Transverse colon (tissue), 4 donors: ENCODE measurements around the gene TPPP2. TPM values are rescaled to one million over a fixed set of nuclear protein-coding genes. Genes with fewer than 3 reads are reported as not detected.

Source experiments
- DNase-seq: peaks from one replicate; pipeline ENCODE4 v3.0.0-alpha.2; 2019
- H3K27ac ChIP-seq, 4 donors: fragments of 200-600 bp; sonication (generic); 2 replicates each; pipeline ENCODE4 v1.5.1; 2016 to 2018; ENCODE audit warnings: inconsistent platforms in 4 of 4
- H3K27me3 ChIP-seq: fragments of 200-600 bp; sonication (generic); 2 replicates; pipeline ENCODE4 v1.5.1; 2017; ENCODE audit warnings: inconsistent platforms
- H3K36me3 ChIP-seq, 4 donors: fragments of 200-600 bp; sonication (generic); 2 replicates each; pipeline ENCODE4 v1.5.1; 2017 to 2019; ENCODE audit warnings: inconsistent platforms in 4 of 4
- H3K4me1 ChIP-seq, 4 donors: fragments of 200-600 bp; sonication (generic); 2 replicates each; pipeline ENCODE4 v1.5.1; 2017 to 2020; ENCODE audit warnings: inconsistent platforms in 4 of 4
- H3K4me3 ChIP-seq, 4 donors: fragments of 200-600 bp; sonication (generic); 1 replicate in 1 of 4; 2 replicates in 3 of 4; pipeline versions ENCODE4 v1.5.1 to v1.6.1; 2017 to 2019; ENCODE audit warnings: inconsistent platforms in 4 of 4
- H3K9me3 ChIP-seq, 2 donors: fragments of 200-600 bp; sonication (generic); 2 replicates each; pipeline ENCODE4 v1.5.1; 2017 to 2019; ENCODE audit warnings: inconsistent platforms in 2 of 2
- CTCF ChIP-seq, 5 experiments: fragments of 200-600 bp in 3 of 5; fragments of 450-650 bp in 2 of 5; sonication (generic) in 3 of 5; IDR thresholded peaks; 1 replicate in 2 of 5; 2 replicates in 3 of 5; pipeline ENCODE4 v1.5.1; 2016 to 2017; ENCODE audit warnings: antibody characterized with exemption in 5 of 5, inconsistent platforms in 3 of 5, mild to moderate bottlenecking in 2 of 5, moderate library complexity in 1 of 5
- EP300 ChIP-seq: sonication (generic); formaldehyde crosslinking; IDR thresholded peaks from one replicate; pipeline ENCODE4 v1.6.1; 2017; ENCODE audit warnings: antibody characterized with exemption, low read depth
- POLR2A ChIP-seq: fragments of 450-650 bp; IDR thresholded peaks from one replicate; pipeline ENCODE4 v1.6.1; 2016; ENCODE audit warnings: antibody characterized with exemption, mild to moderate bottlenecking, moderate library complexity
- POLR2AphosphoS5 ChIP-seq, 3 donors: sonication (generic); formaldehyde crosslinking; IDR thresholded peaks; one replicate each; pipeline ENCODE4 v1.6.1; 2016; ENCODE audit warnings: antibody characterized with exemption in 3 of 3
- WGBS, 2 donors: methylation state at CpG; one replicate each; pipeline ENCODE4 v1.1.5; 2018; ENCODE audit warnings: low coverage in 1 of 2; 5-methylcytosine and 5-hydroxymethylcytosine counted together
- in situ Hi-C, 4 donors: fragments of 200-750 bp; cut with MboI; loops; one replicate each; pipeline versions ENCODE4 v1.15.0 to v1.15.1; 2017; ENCODE audit warnings: low sequenced_read_pairs in 3 of 4, low pct_ligation_motif_present in 1 of 4, low pct_unique_long_range_greater_than_20kb in 1 of 4
- intact Hi-C: fragments of 100-400 bp; cut with DNase I; formaldehyde crosslinking; loops from one replicate; pipeline ENCODE4 v1.15.1; 2023; ENCODE audit warnings: low total_unique reads
- total RNA-seq, 4 donors: library from RNA; depleted of rRNA; stranded (reverse); fragments of >200 nt; gene quantifications; one replicate each; pipeline ENCODE4 v1.1.0, GENCODE V29; 2016

The TPPP2 gene
- total RNA-seq, 4 donors from 2014 or later, result not detected

GRCh38 chr14:21053184-21054122 lies 23.4 kb downstream of the TPPP2 start:
- Histone ChIP-seq H3K9me3 (no peaks in the 10 kb centered on the region), H3K27me3 (no peaks in the 10 kb centered on the region), H3K27ac (peak overlapping the region; percentile 72 to 80 (median 78)), H3K4me1 (peaks cover 0 to 39% (median 17%) of the 10 kb centered on the region in 4 donors), H3K36me3 (no peaks in the 10 kb centered on the region), H3K4me3 (no peak overlapping the region)
- in situ Hi-C loops (no loop called here), intact Hi-C loops (no loop called here)
- 84 to 87% methylated on average over 13 to 20 of the region's 20 CpGs for WGBS, 2 donors
- DNase-seq, result no peak
- TF ChIP-seq POLR2AphosphoS5 (IDR thresholded peaks at IDR 0.05) (no peak), EP300 (no peak), POLR2A (no peak), CTCF (IDR thresholded peaks at IDR 0.05) (no peak)

GRCh38 chr14:21054123-21054767 lies 24.2 kb downstream of the TPPP2 start:
- TF ChIP-seq POLR2AphosphoS5 (IDR thresholded peaks at IDR 0.05) (no peak), CTCF (IDR thresholded peaks at IDR 0.05) (no peak), EP300 (no peak), POLR2A (no peak)
- H3K4me3 ChIP-seq, result no peak overlapping the region
- H3K27me3 ChIP-seq, result no peaks in the 10 kb centered on the region
- in situ Hi-C loops (no loop called here), intact Hi-C loops (no loop called here)
- H3K36me3 ChIP-seq, result no peaks in the 10 kb centered on the region
- DNase-seq, result peak; percentile 58
- H3K4me1 ChIP-seq, result peaks cover 0 to 44% (median 19%) of the 10 kb centered on the region in 4 donors
- peak overlapping the region; percentile 72 to 80 (median 78) for H3K27ac ChIP-seq
- WGBS, 2 donors, result 37 to 44% methylated on average over 2 to 3 of the region's 3 CpGs
- H3K9me3 ChIP-seq, result no peaks in the 10 kb centered on the region

GRCh38 chr14:21054768-21055145 lies 24.7 kb downstream of the TPPP2 start:
- TF ChIP-seq POLR2A, result no peak
- TF ChIP-seq EP300, result no peak
- TF ChIP-seq POLR2AphosphoS5 (IDR thresholded peaks at IDR 0.05), result no peak
- TF ChIP-seq CTCF (IDR thresholded peaks at IDR 0.05), result no peak
- Histone ChIP-seq H3K27ac (peak overlapping the region; percentile 72 to 80 (median 78)), H3K9me3 (no peaks in the 10 kb centered on the region), H3K36me3 (no peaks in the 10 kb centered on the region), H3K4me3 (no peak overlapping the region), H3K27me3 (no peaks in the 10 kb centered on the region), H3K4me1 (peaks cover 0 to 44% (median 20%) of the 10 kb centered on the region in 4 donors)
- WGBS, 2 donors, result 60 to 76% methylated on average over 2 to 4 of the region's 4 CpGs
- intact Hi-C loops, result no loop called here
- in situ Hi-C loops, result no loop called here
- no peak for DNase-seq

GRCh38 chr14:21055432-21056117 lies 25.6 kb downstream of the TPPP2 start:
- 41% methylated on average over 5 of the region's 5 CpGs; no CpG with 5 or more reads in 1 of the 2 donors for WGBS, 2 donors
- no peak overlapping the region for H3K4me3 ChIP-seq
- DNase-seq, result peak; percentile 67
- no peaks in the 10 kb centered on the region for H3K9me3 ChIP-seq
- H3K27me3 ChIP-seq, result no peaks in the 10 kb centered on the region
- in situ Hi-C loops (no loop called here), intact Hi-C loops (no loop called here)
- peaks cover 0 to 44% (median 22%) of the 10 kb centered on the region in 4 donors for H3K4me1 ChIP-seq
- TF ChIP-seq POLR2AphosphoS5 (IDR thresholded peaks at IDR 0.05), result peak in 1 of 3 donors; percentile 55
- peak; percentile 20 for TF ChIP-seq POLR2A
- TF ChIP-seq EP300, result no peak
- TF ChIP-seq CTCF (IDR thresholded peaks at IDR 0.05), result peak in 2 of 5 experiments; percentile 37 to 54
- H3K27ac ChIP-seq, result peak overlapping the region; percentile 72 to 80 (median 78)
- no peaks in the 10 kb centered on the region for H3K36me3 ChIP-seq
